ENCODE data around the gene VAC14. TPM values are rescaled to one million over a fixed set of nuclear protein-coding genes. Genes with fewer than 3 reads are reported as not detected.
A peak's percentile ranks its signal among the peaks of the same experiment; 100 is the strongest.

Gene VAC14
- total and polyA plus RNA-seq, 4 experiments from 2014 or later = 30.0 to 41.8 (median 39.2) TPM

DNA sequence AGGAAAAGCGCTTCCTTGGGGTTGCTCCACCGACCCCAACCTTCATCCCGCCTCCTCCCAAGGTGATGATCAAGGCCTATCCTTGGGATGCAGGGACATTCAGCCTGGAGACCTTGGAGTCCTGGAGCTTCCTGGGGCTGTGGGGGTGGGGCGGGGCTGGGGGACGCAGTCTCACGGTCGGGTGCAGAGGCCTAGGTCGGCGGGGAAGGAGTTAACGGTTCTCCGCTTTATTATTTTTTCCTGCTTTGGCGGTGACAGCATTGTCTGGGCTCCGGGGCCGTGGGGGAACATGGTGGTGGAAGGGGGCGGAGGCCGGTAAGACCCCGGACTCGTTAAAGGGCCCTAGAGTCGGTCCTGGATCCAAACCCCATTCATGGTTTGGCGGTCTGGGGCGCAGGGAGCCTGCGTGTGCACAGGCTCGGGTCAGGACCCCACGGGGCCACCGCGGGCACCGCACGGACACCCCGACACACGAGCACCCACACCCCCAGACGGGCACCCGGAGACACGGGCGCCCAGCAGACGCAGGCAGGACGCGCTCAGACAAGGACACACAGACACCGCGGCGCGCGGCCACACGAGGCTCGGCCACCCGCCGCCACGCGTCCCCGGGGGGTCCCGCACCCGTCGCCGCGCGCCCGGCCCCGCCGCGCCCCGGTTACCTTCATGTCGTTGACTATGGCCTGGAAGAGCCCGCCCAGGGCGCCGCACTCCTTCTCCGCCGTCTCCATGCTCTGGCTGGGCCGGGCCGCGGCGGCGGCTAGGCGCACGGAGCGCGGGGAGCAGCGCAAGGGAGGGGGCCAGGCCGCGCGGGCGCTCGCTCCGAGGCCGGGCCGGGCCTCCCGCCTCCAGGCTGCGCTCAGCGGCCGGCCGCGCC is 115.7 kb downstream of the VAC14 start:
- intact Hi-C loops (cut with micrococcal nuclease) = loop anchor here (5.0 kb wide), 1 partner anchor 52 kb away; no protein-coding TSS in a partner anchor
- Mint-ChIP-seq H3K9me3 (peaks cover 0 to 2% (median 0%) of the 10 kb centered on the region in 8 donors), H3K4me3 (peak overlapping the region in 2 of 8 donors; percentile 20 to 21), H3K27me3 (peaks cover 13 to 16% of the 10 kb centered on the region in 2 donors), H3K27ac (no peak overlapping the region), H3K36me3 (no peaks in the 10 kb centered on the region), H3K4me1 (peaks cover 0 to 8% (median 3%) of the 10 kb centered on the region in 4 donors)
- no peaks in the 10 kb centered on the region for H3K36me3 ChIP-seq (ENCODE audit: insufficient read depth, low read length)
- no peaks in the 10 kb centered on the region for H3K9me3 ChIP-seq (ENCODE audit: control insufficient read depth in 1 of 2, low read length in 2 of 2)
- DNase-seq = peak in 1 of 5 donors; percentile 22
- ChIA-PET POLR2A (ENCODE audit: partially characterized antibody) (no interaction called here), CTCF (ENCODE audit: partially characterized antibody) (no interaction called here)
- no peak overlapping the region for H3K27ac ChIP-seq (ENCODE audit: low read depth, low read length)
- peaks cover 5% of the 10 kb centered on the region for H3K27me3 ChIP-seq (ENCODE audit: insufficient read depth, low read length)
- peaks cover 7% of the 10 kb centered on the region for H3K4me1 ChIP-seq (ENCODE audit: insufficient read depth, low read length)
- no peak overlapping the region for H3K4me3 ChIP-seq (ENCODE audit: low read length in 2 of 2)

DNA sequence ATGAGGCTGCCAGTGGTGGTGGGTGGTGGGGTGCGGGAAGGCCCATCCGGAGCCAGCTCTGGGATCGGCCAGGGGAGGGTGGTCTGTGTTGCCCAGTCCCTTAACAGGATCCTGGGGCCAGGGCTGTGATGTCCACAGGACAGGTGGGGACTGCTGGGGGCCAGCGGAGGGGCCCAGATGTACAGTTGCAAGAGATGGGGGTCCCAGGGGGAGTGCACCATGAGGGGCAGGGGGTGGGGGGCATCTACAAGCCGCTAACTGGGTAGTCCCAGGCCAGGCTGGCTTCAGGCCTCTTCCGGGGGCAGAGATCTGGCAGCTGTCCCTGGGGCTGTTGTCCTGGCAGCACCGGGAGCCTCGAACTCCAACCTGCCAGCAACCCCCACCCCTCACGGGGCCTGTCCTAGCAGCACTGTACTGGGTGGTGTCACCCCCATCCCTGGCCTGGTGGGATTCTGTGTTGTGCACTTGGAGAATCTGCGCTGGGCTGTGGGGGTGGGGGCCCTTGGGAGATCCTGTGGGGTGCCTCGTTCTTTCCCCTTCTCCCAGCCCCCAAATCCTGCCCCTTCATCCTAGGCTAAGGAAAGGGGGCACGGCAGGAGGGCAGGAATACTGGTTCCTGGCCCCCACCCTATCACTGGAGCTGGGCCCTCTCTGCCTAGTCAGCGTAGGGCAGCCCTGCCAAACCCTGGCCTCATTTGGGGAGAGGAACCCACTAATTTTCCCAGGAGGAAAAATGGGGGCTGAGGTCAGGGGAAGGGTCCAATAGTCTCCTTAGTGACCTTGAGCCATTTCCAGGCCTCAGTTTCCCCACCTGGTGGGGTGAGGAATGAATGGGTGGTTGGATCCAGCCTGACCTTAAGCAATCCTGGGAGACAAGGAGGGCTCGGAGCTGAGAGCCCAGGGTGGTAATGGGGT is 116.6 kb downstream of the VAC14 start:
- Histone ChIP-seq H3K9me3 (ENCODE audit: control insufficient read depth in 1 of 2, low read length in 2 of 2) (no peaks in the 10 kb centered on the region), H3K27me3 (ENCODE audit: insufficient read depth, low read length) (peaks cover 5% of the 10 kb centered on the region), H3K4me3 (ENCODE audit: low read length in 2 of 2) (no peak overlapping the region), H3K27ac (ENCODE audit: low read depth, low read length) (no peak overlapping the region), H3K4me1 (ENCODE audit: insufficient read depth, low read length) (peaks cover 7% of the 10 kb centered on the region), H3K36me3 (ENCODE audit: insufficient read depth, low read length) (no peaks in the 10 kb centered on the region)
- Mint-ChIP-seq H3K27me3 (peaks cover 13 to 16% of the 10 kb centered on the region in 2 donors), H3K27ac (no peak overlapping the region), H3K36me3 (no peaks in the 10 kb centered on the region), H3K4me1 (peaks cover 0 to 8% (median 3%) of the 10 kb centered on the region in 4 donors), H3K9me3 (peaks cover 0 to 2% (median 0%) of the 10 kb centered on the region in 8 donors), H3K4me3 (peak overlapping the region in 4 of 8 donors; percentile 6 to 45 (median 24))
- CTCF ChIA-PET (ENCODE audit: partially characterized antibody) = no interaction called here
- intact Hi-C loops (cut with micrococcal nuclease) = loop anchor here (5.0 kb wide), 1 partner anchor 53 kb away; no protein-coding TSS in a partner anchor
- POLR2A ChIA-PET (ENCODE audit: partially characterized antibody) = no interaction called here
- no peak for DNase-seq

DNA sequence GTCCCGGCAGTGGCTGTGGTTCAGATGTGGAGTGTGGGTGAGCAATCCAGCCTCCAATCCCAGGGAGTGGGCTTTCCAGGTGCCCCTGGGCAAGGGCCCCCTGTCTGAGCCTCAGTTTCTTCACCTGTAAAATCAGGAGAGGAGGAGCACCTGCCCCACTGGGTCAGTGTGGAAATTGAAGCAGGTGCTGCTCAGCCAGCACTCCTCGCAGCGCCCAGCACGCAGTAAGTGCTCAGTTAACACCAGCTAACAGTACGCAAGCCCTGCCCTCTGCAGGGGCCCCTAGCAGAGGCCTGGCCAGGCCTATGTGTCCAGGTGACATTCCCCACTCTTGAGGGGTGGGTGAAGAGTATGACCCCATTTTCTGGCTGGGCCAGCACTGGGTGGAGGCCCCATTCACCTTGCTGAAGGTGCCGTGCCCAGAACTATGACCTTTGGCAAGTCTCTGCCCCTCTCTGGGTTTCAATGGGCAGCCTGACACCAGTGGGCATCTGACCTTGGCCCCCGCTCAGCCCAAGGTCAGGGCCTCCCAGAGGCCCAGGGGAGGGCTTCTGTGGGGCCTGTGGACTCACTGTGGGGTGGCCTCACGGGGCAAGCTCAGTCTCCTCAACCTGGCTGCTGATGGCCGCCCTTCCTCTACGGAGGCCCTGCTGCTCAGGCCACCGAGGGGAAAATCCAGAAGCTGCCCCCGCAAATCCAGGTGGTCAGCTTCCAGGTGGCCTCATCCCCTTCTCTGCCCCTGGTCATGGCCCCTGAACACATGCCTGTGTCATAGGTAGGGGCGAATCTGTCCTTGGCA is 117.6 kb downstream of the VAC14 start:
- no peak overlapping the region for H3K4me3 ChIP-seq (ENCODE audit: low read length in 2 of 2)
- DNase-seq = peak in 1 of 5 donors; percentile 10
- intact Hi-C loops (cut with micrococcal nuclease) = no loop called here
- peaks cover 7% of the 10 kb centered on the region for H3K4me1 ChIP-seq (ENCODE audit: insufficient read depth, low read length)
- CTCF ChIA-PET (ENCODE audit: partially characterized antibody) = no interaction called here
- POLR2A ChIA-PET (ENCODE audit: partially characterized antibody) = no interaction called here
- H3K36me3 ChIP-seq (ENCODE audit: insufficient read depth, low read length) = no peaks in the 10 kb centered on the region
- H3K4me3 Mint-ChIP-seq = peak overlapping the region in 1 of 8 donors; percentile 49
- H3K4me1 Mint-ChIP-seq = peaks cover 0 to 8% (median 4%) of the 10 kb centered on the region in 4 donors
- peaks cover 5% of the 10 kb centered on the region for H3K27me3 ChIP-seq (ENCODE audit: insufficient read depth, low read length)
- no peak overlapping the region for H3K27ac Mint-ChIP-seq
- peaks cover 13 to 16% of the 10 kb centered on the region in 2 donors for H3K27me3 Mint-ChIP-seq
- no peaks in the 10 kb centered on the region for H3K9me3 ChIP-seq (ENCODE audit: control insufficient read depth in 1 of 2, low read length in 2 of 2)
- H3K9me3 Mint-ChIP-seq = peaks cover 0 to 2% (median 0%) of the 10 kb centered on the region in 8 donors
- no peaks in the 10 kb centered on the region for H3K36me3 Mint-ChIP-seq
- H3K27ac ChIP-seq (ENCODE audit: low read depth, low read length) = no peak overlapping the region

DNA sequence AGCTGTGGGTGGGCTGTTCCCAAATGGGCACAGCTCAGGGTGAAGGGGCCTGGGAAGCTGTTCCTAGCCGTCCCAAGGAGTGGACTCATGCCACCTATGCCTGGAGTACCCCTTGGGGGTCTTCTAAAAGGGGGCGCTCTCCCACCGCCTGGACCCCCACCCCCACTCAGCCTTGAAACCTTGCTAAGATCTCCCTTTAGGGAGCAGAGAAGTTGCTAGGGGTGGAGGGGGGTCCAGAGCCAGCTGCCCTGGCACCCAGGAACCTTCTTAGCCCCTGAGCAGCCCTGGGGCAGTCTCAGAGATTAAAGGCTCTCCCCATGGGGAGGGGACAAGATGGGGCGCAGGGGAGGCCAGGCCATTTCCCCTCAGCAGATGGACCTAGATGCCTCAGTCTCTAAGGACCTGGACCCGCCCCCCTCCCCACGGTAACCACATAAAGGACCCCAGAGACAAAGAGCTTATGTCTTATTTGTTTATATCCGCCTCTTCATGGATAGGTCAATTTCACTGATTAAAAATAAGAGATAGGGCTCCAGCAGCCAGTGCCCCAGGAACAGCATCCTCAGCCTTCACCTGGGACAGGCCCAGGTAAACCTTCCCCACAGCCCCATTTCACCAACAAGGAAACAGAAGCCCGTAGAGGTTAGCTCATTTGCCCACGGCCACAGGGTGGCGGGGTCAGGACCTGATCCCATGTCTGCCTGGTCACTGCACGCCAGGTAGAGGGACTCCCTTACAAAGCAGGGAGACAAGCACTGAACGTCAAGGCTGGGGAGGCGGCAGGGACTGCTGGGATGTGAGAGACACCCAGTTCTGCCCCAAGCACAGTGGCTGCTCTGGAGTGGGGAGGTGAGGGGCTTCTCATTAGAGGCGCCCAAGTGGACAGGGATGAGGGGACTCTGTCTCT is 118.5 kb downstream of the VAC14 start:
- ChIA-PET CTCF (ENCODE audit: partially characterized antibody) (no interaction called here), POLR2A (ENCODE audit: partially characterized antibody) (no interaction called here)
- no peak overlapping the region for H3K4me3 ChIP-seq (ENCODE audit: low read length in 2 of 2)
- Mint-ChIP-seq H3K4me3 (peak overlapping the region in 2 of 8 donors; percentile 15 to 49), H3K36me3 (no peaks in the 10 kb centered on the region), H3K27me3 (peaks cover 12 to 16% of the 10 kb centered on the region in 2 donors), H3K4me1 (peaks cover 0 to 8% (median 4%) of the 10 kb centered on the region in 4 donors), H3K27ac (no peak overlapping the region), H3K9me3 (peaks cover 0 to 2% (median 0%) of the 10 kb centered on the region in 8 donors)
- H3K4me1 ChIP-seq (ENCODE audit: insufficient read depth, low read length) = peaks cover 7% of the 10 kb centered on the region
- H3K27ac ChIP-seq (ENCODE audit: low read depth, low read length) = no peak overlapping the region
- intact Hi-C loops (cut with micrococcal nuclease) = no loop called here
- no peaks in the 10 kb centered on the region for H3K9me3 ChIP-seq (ENCODE audit: control insufficient read depth in 1 of 2, low read length in 2 of 2)
- peaks cover 5% of the 10 kb centered on the region for H3K27me3 ChIP-seq (ENCODE audit: insufficient read depth, low read length)
- no peak for DNase-seq
- H3K36me3 ChIP-seq (ENCODE audit: insufficient read depth, low read length) = no peaks in the 10 kb centered on the region

DNA sequence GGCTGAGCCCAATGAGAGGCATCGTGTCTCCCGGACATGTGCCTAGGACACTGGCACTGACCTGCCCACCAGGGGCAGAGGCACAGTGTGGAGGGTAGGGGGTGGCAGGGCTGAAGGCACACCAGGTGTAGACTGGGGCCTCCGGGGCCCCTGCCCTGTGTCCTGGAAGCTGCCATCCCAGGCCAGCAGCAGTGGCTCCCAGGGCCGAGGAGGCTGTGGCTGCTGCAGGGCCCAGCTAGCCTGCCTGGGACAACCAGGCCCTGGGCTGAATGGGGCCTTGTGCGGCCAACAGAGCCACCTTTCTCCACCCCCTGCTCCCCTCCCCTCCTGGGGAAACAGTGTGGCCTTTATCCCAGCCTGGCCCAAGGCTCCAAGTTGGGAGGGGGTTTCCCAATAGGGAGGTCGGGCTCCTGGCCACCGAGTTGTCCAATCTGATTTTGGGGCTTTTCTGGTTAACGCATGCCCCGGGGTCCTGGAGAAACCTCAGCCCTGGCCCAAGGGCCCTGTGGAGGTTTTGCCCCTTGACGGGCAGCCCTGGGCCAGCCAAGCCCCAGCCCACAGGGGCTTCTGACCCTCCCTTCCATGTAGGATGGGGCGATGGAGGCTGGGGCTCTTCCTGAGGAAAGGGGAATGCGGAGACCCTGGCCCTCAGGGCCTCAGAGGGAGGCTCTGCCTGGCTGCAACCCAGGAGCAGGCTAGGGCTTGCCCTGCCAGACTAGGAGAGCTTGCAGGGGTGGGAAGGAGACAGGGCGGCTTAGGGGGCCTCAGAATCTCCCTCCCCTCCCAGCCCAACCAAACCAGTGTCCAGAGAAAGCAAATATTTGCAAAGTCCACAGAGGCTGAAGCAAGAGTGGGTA is 119.3 kb downstream of the VAC14 start:
- H3K4me1 Mint-ChIP-seq = peaks cover 0 to 4% (median 3%) of the 10 kb centered on the region in 4 donors
- Histone ChIP-seq H3K9me3 (ENCODE audit: control insufficient read depth in 1 of 2, low read length in 2 of 2) (no peaks in the 10 kb centered on the region), H3K4me3 (ENCODE audit: low read length in 2 of 2) (no peak overlapping the region), H3K4me1 (ENCODE audit: insufficient read depth, low read length) (peaks cover 7% of the 10 kb centered on the region), H3K27ac (ENCODE audit: low read depth, low read length) (no peak overlapping the region), H3K36me3 (ENCODE audit: insufficient read depth, low read length) (no peaks in the 10 kb centered on the region), H3K27me3 (ENCODE audit: insufficient read depth, low read length) (peaks cover 5% of the 10 kb centered on the region)
- no peak overlapping the region for H3K4me3 Mint-ChIP-seq
- ChIA-PET POLR2A (ENCODE audit: partially characterized antibody) (no interaction called here), CTCF (ENCODE audit: partially characterized antibody) (no interaction called here)
- peak in 1 of 5 donors; percentile 9 for DNase-seq
- peaks cover 0 to 2% (median 0%) of the 10 kb centered on the region in 8 donors for H3K9me3 Mint-ChIP-seq
- no peak overlapping the region for H3K27ac Mint-ChIP-seq
- H3K36me3 Mint-ChIP-seq = no peaks in the 10 kb centered on the region
- intact Hi-C loops (cut with micrococcal nuclease) = loop anchor here (2.0 kb wide), 1 partner anchor 89 kb away; no protein-coding TSS in a partner anchor
- peaks cover 9 to 16% of the 10 kb centered on the region in 2 donors for H3K27me3 Mint-ChIP-seq
